B cell (primary cell): Measurements from ENCODE around the gene OR13H1. TPM values are rescaled to one million over a fixed set of nuclear protein-coding genes. Genes with fewer than 3 reads are reported as not detected.

Experiments used
- ATAC-seq: fragments of 200-7000 bp; cut with Tn5 transposase; one replicate; pipeline ENCODE4 v1.10.0; 2021; ENCODE audit warnings: low read depth, mild to moderate bottlenecking, moderate number of reproducible peaks, moderate library complexity
- CTCF ChIA-PET: fragments of 350-600 bp; sonication (Branson Sonifier 250); formaldehyde crosslinking; loops from one replicate; lab custom pipeline; 2021; ENCODE audit warnings: antibody characterized with exemption, inconsistent platforms; lab: Charles Lee
- POLR2A ChIA-PET: fragments of 350-600 bp; sonication (Branson Sonifier 250); formaldehyde crosslinking; loops from one replicate; lab custom pipeline; 2021; ENCODE audit warnings: antibody characterized with exemption; lab: Charles Lee
- DNase-seq: peaks from one replicate; pipeline ENCODE4 v3.0.0; 2013
- H2AFZ ChIP-seq: 2 replicates; pipeline ENCODE4 v1.6.1; 2012; ENCODE audit warnings: mild to moderate bottlenecking, low read depth, low read length; ENCODE audit not compliant: insufficient read depth, poor library complexity, severe bottlenecking
- H3K27ac ChIP-seq, 2 donors: 1 replicate in 1 of 2; 2 replicates in 1 of 2; pipeline ENCODE4 v1.5.1; 2012 to 2013; ENCODE audit warnings: low read length in 2 of 2, mild to moderate bottlenecking in 2 of 2, moderate library complexity in 1 of 2
- H3K27me3 ChIP-seq, 4 experiments: fragments of 200-600 bp in 1 of 4; sonication (generic) in 1 of 4; replicated peaks in 1 of 4; 1 replicate in 2 of 4; 2 replicates in 2 of 4; pipeline versions ENCODE4 v1.6.1 to v1.7.0; 2013 to 2016; ENCODE audit warnings: low read length in 3 of 4, mild to moderate bottlenecking in 2 of 4, mixed read lengths in 1 of 4, moderate library complexity in 1 of 4; ENCODE audit not compliant: insufficient read depth in 4 of 4, control insufficient read depth in 3 of 4; ENCODE audit errors: control extremely low read depth in 1 of 4
- H3K36me3 ChIP-seq, 2 experiments: replicated peaks in 1 of 2; 1 replicate in 1 of 2; 2 replicates in 1 of 2; pipeline versions ENCODE4 v1.6.1 to v1.7.1; 2013; ENCODE audit warnings: low read length in 1 of 2; ENCODE audit not compliant: insufficient read depth in 2 of 2, control insufficient read depth in 1 of 2; ENCODE audit errors: control extremely low read depth in 1 of 2, extremely low read depth in 1 of 2
- H3K4me1 ChIP-seq, 2 donors: fragments of 200-600 bp in 1 of 2; sonication (generic) in 1 of 2; 1 replicate in 1 of 2; 2 replicates in 1 of 2; pipeline versions ENCODE4 v1.5.1 to v1.6.1; 2013 to 2017; ENCODE audit warnings: low read length in 2 of 2; ENCODE audit not compliant: control insufficient read depth in 2 of 2, insufficient read depth in 2 of 2
- H3K4me2 ChIP-seq: replicated peaks from 2 replicates; pipeline ENCODE3; 2012; ENCODE audit warnings: mild to moderate bottlenecking, low read depth, low read length; ENCODE audit not compliant: poor library complexity, severe bottlenecking
- H3K4me3 ChIP-seq, 5 experiments: fragments of 200-600 bp in 1 of 5; sonication (generic) in 1 of 5; 1 replicate in 3 of 5; 2 replicates in 2 of 5; pipeline versions ENCODE4 v1.5.1 to v1.7.0; 2011 to 2016; ENCODE audit warnings: low read length in 4 of 5, mild to moderate bottlenecking in 4 of 5, low read depth in 2 of 5, control low read depth in 1 of 5, moderate library complexity in 1 of 5; ENCODE audit not compliant: insufficient read depth in 1 of 5; ENCODE audit errors: control extremely low read depth in 1 of 5, extremely low read depth in 1 of 5
- H3K79me2 ChIP-seq: fragments of 200-600 bp; sonication (generic); one replicate; pipeline ENCODE4 v1.6.0; 2016; ENCODE audit warnings: low read length; ENCODE audit not compliant: control insufficient read depth, insufficient read depth
- H3K9ac ChIP-seq: fragments of 200-600 bp; sonication (generic); 2 replicates; pipeline ENCODE4 v1.6.1; 2017; ENCODE audit warnings: mild to moderate bottlenecking, low read length, moderate library complexity
- H3K9me3 ChIP-seq, 3 donors: one replicate each; pipeline versions ENCODE4 v1.6.1 to v1.7.1; 2013; ENCODE audit warnings: low read length in 2 of 3; ENCODE audit not compliant: control insufficient read depth in 2 of 3, insufficient read depth in 1 of 3; ENCODE audit errors: control extremely low read depth in 1 of 3
- H4K20me1 ChIP-seq: 2 replicates; pipeline ENCODE4 v1.6.0; 2012; ENCODE audit warnings: mild to moderate bottlenecking, low read length; ENCODE audit not compliant: insufficient read depth, control insufficient read depth, poor library complexity, severe bottlenecking
- H3K27ac Mint-ChIP-seq: one replicate; pipeline ENCODE4 v1.8.0; 2021; ENCODE audit warnings: mixed read lengths
- H3K27me3 Mint-ChIP-seq: one replicate; pipeline ENCODE4 v1.8.0; 2021; ENCODE audit warnings: mixed read lengths
- H3K4me1 Mint-ChIP-seq: one replicate; pipeline ENCODE4 v1.8.0; 2021; ENCODE audit warnings: mixed read lengths
- H3K4me3 Mint-ChIP-seq: one replicate; pipeline ENCODE4 v1.8.0; 2021; ENCODE audit warnings: mixed read lengths
- H3K9me3 Mint-ChIP-seq: one replicate; pipeline ENCODE4 v1.8.0; 2022; ENCODE audit warnings: mixed read lengths; ENCODE audit not compliant: insufficient read depth
- EZH2 ChIP-seq: IDR thresholded peaks from 2 replicates; pipeline ENCODE4 v1.6.1; 2012; ENCODE audit warnings: borderline replicate concordance, low read depth, mild to moderate bottlenecking, moderate library complexity, low read length; ENCODE audit not compliant: insufficient read depth, poor library complexity, severe bottlenecking
- WGBS: methylation state at CpG from one replicate; pipeline ENCODE4 v1.1.5; 2013; ENCODE audit warnings: missing lambda C conversion rate; ENCODE audit not compliant: insufficient coverage; 5-methylcytosine and 5-hydroxymethylcytosine counted together
- intact Hi-C: fragments of 100-400 bp; cut with micrococcal nuclease; formaldehyde crosslinking; loops from one replicate; pipeline ENCODE4 v1.10.0; 2022
- polyA plus RNA-seq: library from polyadenylated mRNA; depleted of rRNA; stranded (reverse); fragments of >200 nt; gene quantifications from 2 replicates; pipeline ENCODE4 v1.2.3, GENCODE V29; 2012
- total RNA-seq, 2 donors: library from RNA; stranded (reverse); fragments of 120-200 nt in 1 of 2; gene quantifications; 1 replicate in 1 of 2; 2 replicates in 1 of 2; pipeline versions ENCODE4 v1.2.3 to v1.2.4, GENCODE V29; 2013 to 2022
- TF ChIP-seq, protein P1 (sequence below): fragments of 200-600 bp; IDR thresholded peaks from one replicate; pipeline ENCODE4 v1.8.0; 2022; ENCODE audit warnings: antibody characterized with exemption, mild to moderate bottlenecking

Gene OR13H1
- total and polyA plus RNA-seq, 2 donors (not counting 1 experiment from before 2014, with no cell fraction given): not detected

DNA sequence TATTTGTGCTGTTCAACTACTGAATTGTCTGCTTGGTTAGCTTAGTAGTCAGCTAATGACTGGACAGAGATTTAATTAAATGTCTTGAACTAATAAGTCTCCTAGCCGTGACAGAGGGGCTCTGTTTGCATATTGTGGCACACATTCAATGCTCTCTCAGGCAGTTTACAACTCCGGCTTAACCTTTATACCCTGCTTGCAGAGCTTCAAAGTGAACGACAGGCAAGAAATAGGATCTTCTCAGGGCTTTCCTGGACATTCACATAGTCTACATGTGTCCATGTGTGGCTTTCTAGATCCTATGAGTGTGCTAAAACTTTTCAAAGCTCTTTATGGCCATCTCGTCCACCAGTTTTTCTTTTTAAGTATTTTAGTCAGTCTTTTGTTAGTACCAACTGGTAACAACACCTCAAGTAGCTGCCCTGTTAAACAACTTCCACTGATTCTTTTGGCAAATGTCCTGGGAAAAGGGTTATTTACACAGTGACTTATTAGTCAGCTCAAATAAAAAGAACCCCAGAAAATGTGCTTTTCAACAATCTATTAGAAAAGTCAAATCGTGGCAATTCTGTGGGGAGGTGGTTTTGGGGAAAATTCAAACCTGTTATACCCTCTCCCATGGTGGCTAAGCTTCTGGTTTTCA lies 28.6 kb downstream of the OR13H1 start:
- H3K4me1 Mint-ChIP-seq: no peaks in the 10 kb centered on the region
- no peak overlapping the region for H3K27ac Mint-ChIP-seq
- no peaks in the 10 kb centered on the region for H3K36me3 ChIP-seq
- no peaks in the 10 kb centered on the region for H3K9me3 ChIP-seq
- H4K20me1 ChIP-seq: no peaks in the 10 kb centered on the region
- no peaks in the 10 kb centered on the region for H3K79me2 ChIP-seq
- no peak overlapping the region for H3K9ac ChIP-seq
- no peak overlapping the region for H3K4me2 ChIP-seq
- H3K27me3 ChIP-seq: peaks cover 0 to 5% (median 0%) of the 10 kb centered on the region in 4 experiments
- POLR2A ChIA-PET: no interaction called here
- CTCF ChIA-PET: no interaction called here
- no CpG with 5 or more reads among the region's 5 CpGs for WGBS
- H2AFZ ChIP-seq: no peak overlapping the region
- H3K27me3 Mint-ChIP-seq: peaks cover 3% of the 10 kb centered on the region
- no peaks in the 10 kb centered on the region for H3K9me3 Mint-ChIP-seq
- ATAC-seq (no peak), DNase-seq (no peak)
- intact Hi-C loops: no loop called here
- no peak overlapping the region for H3K4me3 Mint-ChIP-seq
- H3K4me1 ChIP-seq: no peaks in the 10 kb centered on the region
- no peak overlapping the region for H3K4me3 ChIP-seq
- no peak overlapping the region for H3K27ac ChIP-seq
- TF ChIP-seq EZH2: no peak
- TF ChIP-seq, protein P1, sequence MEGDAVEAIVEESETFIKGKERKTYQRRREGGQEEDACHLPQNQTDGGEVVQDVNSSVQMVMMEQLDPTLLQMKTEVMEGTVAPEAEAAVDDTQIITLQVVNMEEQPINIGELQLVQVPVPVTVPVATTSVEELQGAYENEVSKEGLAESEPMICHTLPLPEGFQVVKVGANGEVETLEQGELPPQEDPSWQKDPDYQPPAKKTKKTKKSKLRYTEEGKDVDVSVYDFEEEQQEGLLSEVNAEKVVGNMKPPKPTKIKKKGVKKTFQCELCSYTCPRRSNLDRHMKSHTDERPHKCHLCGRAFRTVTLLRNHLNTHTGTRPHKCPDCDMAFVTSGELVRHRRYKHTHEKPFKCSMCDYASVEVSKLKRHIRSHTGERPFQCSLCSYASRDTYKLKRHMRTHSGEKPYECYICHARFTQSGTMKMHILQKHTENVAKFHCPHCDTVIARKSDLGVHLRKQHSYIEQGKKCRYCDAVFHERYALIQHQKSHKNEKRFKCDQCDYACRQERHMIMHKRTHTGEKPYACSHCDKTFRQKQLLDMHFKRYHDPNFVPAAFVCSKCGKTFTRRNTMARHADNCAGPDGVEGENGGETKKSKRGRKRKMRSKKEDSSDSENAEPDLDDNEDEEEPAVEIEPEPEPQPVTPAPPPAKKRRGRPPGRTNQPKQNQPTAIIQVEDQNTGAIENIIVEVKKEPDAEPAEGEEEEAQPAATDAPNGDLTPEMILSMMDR: no peak

- Histone ChIP-seq H3K4me1 (no peaks in the 10 kb centered on the region), H3K4me2 (no peak overlapping the region), H3K9me3 (no peaks in the 10 kb centered on the region), H3K36me3 (no peaks in the 10 kb centered on the region), H3K27me3 (peaks cover 0 to 5% (median 0%) of the 10 kb centered on the region in 4 experiments), H3K27ac (no peak overlapping the region), H3K9ac (no peak overlapping the region), H4K20me1 (no peaks in the 10 kb centered on the region), H3K79me2 (no peaks in the 10 kb centered on the region), H3K4me3 (no peak overlapping the region), H2AFZ (no peak overlapping the region)
- ATAC-seq (no peak), DNase-seq (no peak)
- no peaks in the 10 kb centered on the region for H3K9me3 Mint-ChIP-seq
- H3K4me1 Mint-ChIP-seq: no peaks in the 10 kb centered on the region
- intact Hi-C loops: no loop called here
- H3K27ac Mint-ChIP-seq: no peak overlapping the region
- no peak overlapping the region for H3K4me3 Mint-ChIP-seq
- ChIA-PET POLR2A (no interaction called here), CTCF (no interaction called here)
- H3K27me3 Mint-ChIP-seq: peaks cover 3% of the 10 kb centered on the region
- TF ChIP-seq EZH2: no peak
- TF ChIP-seq, protein P1: no peak
Measured at GRCh38 chrX:131577413-131577812, 33.5 kb downstream of the OR13H1 start.
